ENCODE measurements around the gene AK9.
"Not testable (repeated sequence)": the region's sequence is repeated elsewhere in the genome, so short reads cannot be mapped to it uniquely, and the experiment has no call there.

Gene AK9

DNA sequence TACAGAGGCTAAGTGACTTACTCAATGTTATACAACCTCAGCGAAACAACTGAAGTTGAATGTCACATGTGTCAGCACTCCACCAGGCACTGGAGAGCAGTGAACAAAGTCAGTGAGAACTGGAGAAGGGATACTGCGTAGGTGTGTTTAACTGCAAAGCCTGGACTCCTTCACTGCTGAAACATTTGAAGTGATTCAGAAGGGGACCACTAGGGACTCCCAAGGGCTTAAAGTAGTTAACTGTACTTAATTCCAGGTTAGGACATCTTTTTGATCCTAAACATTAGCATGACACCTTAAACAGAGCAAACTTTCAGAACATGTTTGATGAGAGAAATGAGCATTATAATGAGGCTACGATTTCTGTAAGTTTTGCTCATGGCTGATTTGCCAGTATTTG is 163.0 kb downstream of the AK9 start:
- Histone ChIP-seq H3K27me3 (ENCODE audit: low read depth, low read length) (no peaks in the 10 kb centered on the region), H3K4me3 (ENCODE audit: low read depth in 1 of 2, low read length in 2 of 2) (no peak overlapping the region), H3K9me3 (ENCODE audit: control insufficient read depth in 1 of 2, low read length in 2 of 2) (peaks cover 0 to 4% of the 10 kb centered on the region in 2 donors), H3K36me3 (ENCODE audit: control insufficient read depth in 1 of 2, insufficient read depth in 2 of 2, low read length in 2 of 2) (no peaks in the 10 kb centered on the region), H3K27ac (ENCODE audit: low read length) (no peak overlapping the region), H3K4me1 (ENCODE audit: control insufficient read depth in 1 of 2, insufficient read depth in 2 of 2, low read length in 2 of 2) (peaks cover 0 to 15% of the 10 kb centered on the region in 2 donors)

- Histone ChIP-seq H3K4me3 (ENCODE audit: low read depth in 1 of 2, low read length in 2 of 2) (no peak overlapping the region), H3K36me3 (ENCODE audit: control insufficient read depth in 1 of 2, insufficient read depth in 2 of 2, low read length in 2 of 2) (no peaks in the 10 kb centered on the region), H3K27ac (ENCODE audit: low read length) (no peak overlapping the region), H3K9me3 (ENCODE audit: control insufficient read depth in 1 of 2, low read length in 2 of 2) (peaks cover 0 to 4% of the 10 kb centered on the region in 2 donors), H3K27me3 (ENCODE audit: low read depth, low read length) (no peaks in the 10 kb centered on the region), H3K4me1 (ENCODE audit: control insufficient read depth in 1 of 2, insufficient read depth in 2 of 2, low read length in 2 of 2) (peaks cover 0 to 13% of the 10 kb centered on the region in 2 donors)
Observed at GRCh38 chr6:109526905-109527628, 163.9 kb downstream of the AK9 start.

DNA sequence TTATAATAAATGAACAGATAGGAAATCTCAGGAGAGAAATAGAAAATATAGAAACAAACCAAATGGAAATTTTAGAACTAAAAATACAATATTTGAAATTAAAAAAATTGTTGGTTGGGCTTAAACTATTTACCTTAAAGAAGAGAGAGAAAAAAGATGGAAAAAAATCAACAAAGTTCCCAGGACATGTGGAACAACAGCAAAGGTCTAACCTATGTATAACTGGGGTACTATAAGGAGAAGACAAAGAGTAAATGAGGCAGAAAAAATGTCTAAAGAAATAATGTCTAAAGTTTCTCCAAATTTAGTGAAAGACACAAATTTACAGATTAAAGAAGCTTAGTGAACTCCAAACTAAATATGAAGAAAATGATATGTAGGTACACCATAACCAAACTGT is 166.9 kb downstream of the AK9 start:
- Histone ChIP-seq H3K27me3 (ENCODE audit: low read depth, low read length) (no peaks in the 10 kb centered on the region), H3K9me3 (ENCODE audit: control insufficient read depth in 1 of 2, low read length in 2 of 2) (peaks cover 0 to 4% of the 10 kb centered on the region in 2 donors)

GRCh38 chr6:109523478-109523877 is 167.5 kb downstream of the AK9 start:
- Histone ChIP-seq H3K36me3 (ENCODE audit: control insufficient read depth in 1 of 2, insufficient read depth in 2 of 2, low read length in 2 of 2) (no peaks in the 10 kb centered on the region), H3K4me1 (ENCODE audit: control insufficient read depth in 1 of 2, insufficient read depth in 2 of 2, low read length in 2 of 2) (no peaks in the 10 kb centered on the region), H3K4me3 (ENCODE audit: low read depth in 1 of 2, low read length in 2 of 2) (no peak overlapping the region), H3K9me3 (ENCODE audit: control insufficient read depth in 1 of 2, low read length in 2 of 2) (peaks cover 0 to 4% of the 10 kb centered on the region in 2 donors), H3K27me3 (ENCODE audit: low read depth, low read length) (no peaks in the 10 kb centered on the region), H3K27ac (ENCODE audit: low read length) (no peak overlapping the region)

More for the DNA sequence above, 166.9 kb downstream of the AK9 start:
- Histone ChIP-seq H3K4me1 (ENCODE audit: control insufficient read depth in 1 of 2, insufficient read depth in 2 of 2, low read length in 2 of 2) (no peaks in the 10 kb centered on the region), H3K36me3 (ENCODE audit: control insufficient read depth in 1 of 2, insufficient read depth in 2 of 2, low read length in 2 of 2) (no peaks in the 10 kb centered on the region), H3K4me3 (ENCODE audit: low read depth in 1 of 2, low read length in 2 of 2) (no peak overlapping the region), H3K27ac (ENCODE audit: low read length) (no peak overlapping the region)

DNA sequence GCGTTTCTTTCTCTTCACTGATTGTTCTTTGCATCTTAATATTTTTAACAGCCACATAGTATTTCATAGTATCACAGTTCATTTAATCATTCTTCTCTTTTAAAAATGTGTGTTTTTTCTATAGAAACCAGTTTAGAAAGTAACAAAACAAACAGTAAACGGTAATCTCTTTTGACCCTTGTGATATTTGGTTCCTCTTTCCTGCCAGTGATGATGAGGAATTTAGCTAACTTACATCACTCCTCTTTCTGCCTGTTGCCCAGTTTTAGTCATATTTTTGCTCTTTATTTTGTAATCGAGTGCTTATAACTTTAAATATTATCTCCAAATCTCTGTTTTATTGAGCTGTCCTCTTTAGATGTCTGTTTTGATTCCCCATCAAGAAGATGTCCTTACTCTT is 169.9 kb downstream of the AK9 start:
- Histone ChIP-seq H3K4me1 (ENCODE audit: control insufficient read depth in 1 of 2, insufficient read depth in 2 of 2, low read length in 2 of 2) (peaks cover 0 to under 1% of the 10 kb centered on the region in 2 donors), H3K9me3 (ENCODE audit: control insufficient read depth in 1 of 2, low read length in 2 of 2) (peaks cover 0 to 4% of the 10 kb centered on the region in 2 donors), H3K27ac (ENCODE audit: low read length) (no peak overlapping the region), H3K36me3 (ENCODE audit: control insufficient read depth in 1 of 2, insufficient read depth in 2 of 2, low read length in 2 of 2) (no peaks in the 10 kb centered on the region), H3K27me3 (ENCODE audit: low read depth, low read length) (no peaks in the 10 kb centered on the region), H3K4me3 (ENCODE audit: low read depth in 1 of 2, low read length in 2 of 2) (no peak overlapping the region)

- not testable (repeated sequence) for H3K4me1 ChIP-seq (ENCODE audit: control insufficient read depth in 1 of 2, insufficient read depth in 2 of 2, low read length in 2 of 2); H3K27ac ChIP-seq (ENCODE audit: low read length); H3K27me3 ChIP-seq (ENCODE audit: low read depth, low read length); H3K36me3 ChIP-seq (ENCODE audit: control insufficient read depth in 1 of 2, insufficient read depth in 2 of 2, low read length in 2 of 2); H3K9me3 ChIP-seq (ENCODE audit: control insufficient read depth in 1 of 2, low read length in 2 of 2); H3K4me3 ChIP-seq (ENCODE audit: low read depth in 1 of 2, low read length in 2 of 2)
Observed at GRCh38 chr6:109519647-109520046, 171.4 kb downstream of the AK9 start.

GRCh38 chr6:109516929-109517328 is 174.1 kb downstream of the AK9 start:
- H3K27me3 ChIP-seq (ENCODE audit: low read depth, low read length): no peaks in the 10 kb centered on the region
- H3K4me1 ChIP-seq (ENCODE audit: control insufficient read depth in 1 of 2, insufficient read depth in 2 of 2, low read length in 2 of 2): peaks cover 0 to 3% of the 10 kb centered on the region in 2 donors
- no peak overlapping the region for H3K4me3 ChIP-seq (ENCODE audit: low read depth in 1 of 2, low read length in 2 of 2)

GRCh38 chr6:109515781-109516409 is 175.1 kb downstream of the AK9 start:
- Histone ChIP-seq H3K27ac (ENCODE audit: low read length) (no peak overlapping the region), H3K27me3 (ENCODE audit: low read depth, low read length) (no peaks in the 10 kb centered on the region), H3K9me3 (ENCODE audit: control insufficient read depth in 1 of 2, low read length in 2 of 2) (no peaks in the 10 kb centered on the region), H3K4me1 (ENCODE audit: control insufficient read depth in 1 of 2, insufficient read depth in 2 of 2, low read length in 2 of 2) (peaks cover 0 to 3% of the 10 kb centered on the region in 2 donors), H3K36me3 (ENCODE audit: control insufficient read depth in 1 of 2, insufficient read depth in 2 of 2, low read length in 2 of 2) (peaks cover 0 to 3% of the 10 kb centered on the region in 2 donors), H3K4me3 (ENCODE audit: low read depth in 1 of 2, low read length in 2 of 2) (no peak overlapping the region)

More at GRCh38 chr6:109516929-109517328, 174.1 kb downstream of the AK9 start:
- Histone ChIP-seq H3K27ac (ENCODE audit: low read length) (no peak overlapping the region), H3K9me3 (ENCODE audit: control insufficient read depth in 1 of 2, low read length in 2 of 2) (no peaks in the 10 kb centered on the region), H3K36me3 (ENCODE audit: control insufficient read depth in 1 of 2, insufficient read depth in 2 of 2, low read length in 2 of 2) (peaks cover 0 to 3% of the 10 kb centered on the region in 2 donors)

GRCh38 chr6:109514946-109515345 is 176.1 kb downstream of the AK9 start:
- Histone ChIP-seq H3K36me3 (ENCODE audit: control insufficient read depth in 1 of 2, insufficient read depth in 2 of 2, low read length in 2 of 2) (peaks cover 0 to 3% of the 10 kb centered on the region in 2 donors), H3K4me3 (ENCODE audit: low read depth in 1 of 2, low read length in 2 of 2) (no peak overlapping the region), H3K27me3 (ENCODE audit: low read depth, low read length) (no peaks in the 10 kb centered on the region), H3K27ac (ENCODE audit: low read length) (no peak overlapping the region), H3K9me3 (ENCODE audit: control insufficient read depth in 1 of 2, low read length in 2 of 2) (no peaks in the 10 kb centered on the region), H3K4me1 (ENCODE audit: control insufficient read depth in 1 of 2, insufficient read depth in 2 of 2, low read length in 2 of 2) (peaks cover 0 to 3% of the 10 kb centered on the region in 2 donors)

DNA sequence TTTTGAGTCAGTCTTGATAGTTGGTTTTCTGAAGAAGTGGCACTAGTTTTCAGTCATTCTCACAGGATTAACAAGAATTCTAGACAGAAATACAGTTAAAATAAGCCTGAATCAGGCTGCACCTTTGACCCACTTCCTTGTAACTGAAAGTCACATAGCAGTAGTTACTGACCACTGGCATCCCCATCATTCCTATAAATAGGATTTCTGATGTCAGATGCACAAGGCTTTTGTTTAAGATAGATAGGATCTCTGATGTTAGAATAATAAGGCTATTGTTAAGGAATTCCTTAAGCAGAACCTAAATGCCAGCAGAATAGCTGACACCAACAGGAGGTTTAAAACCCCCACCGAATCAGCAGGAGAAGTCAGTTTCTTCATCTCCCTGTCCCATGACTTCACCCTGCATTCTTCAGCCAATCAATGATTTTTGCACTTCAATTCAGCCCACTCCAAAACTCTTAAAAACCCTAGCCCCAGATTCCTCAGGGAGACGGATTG is 177.4 kb downstream of the AK9 start:
- H3K27ac ChIP-seq (ENCODE audit: low read length): no peak overlapping the region
- no peaks in the 10 kb centered on the region for H3K9me3 ChIP-seq (ENCODE audit: control insufficient read depth in 1 of 2, low read length in 2 of 2)
- peaks cover 0 to 3% of the 10 kb centered on the region in 2 donors for H3K4me1 ChIP-seq (ENCODE audit: control insufficient read depth in 1 of 2, insufficient read depth in 2 of 2, low read length in 2 of 2)
- no peaks in the 10 kb centered on the region for H3K27me3 ChIP-seq (ENCODE audit: low read depth, low read length)
- no peak overlapping the region for H3K4me3 ChIP-seq (ENCODE audit: low read depth in 1 of 2, low read length in 2 of 2)
- peaks cover 0 to 3% of the 10 kb centered on the region in 2 donors for H3K36me3 ChIP-seq (ENCODE audit: control insufficient read depth in 1 of 2, insufficient read depth in 2 of 2, low read length in 2 of 2)

GRCh38 chr6:109512271-109512817 is 178.7 kb downstream of the AK9 start:
- Histone ChIP-seq H3K4me1 (ENCODE audit: control insufficient read depth in 1 of 2, insufficient read depth in 2 of 2, low read length in 2 of 2) (peaks cover 0 to 3% of the 10 kb centered on the region in 2 donors), H3K4me3 (ENCODE audit: low read depth in 1 of 2, low read length in 2 of 2) (no peak overlapping the region), H3K27ac (ENCODE audit: low read length) (no peak overlapping the region), H3K27me3 (ENCODE audit: low read depth, low read length) (no peaks in the 10 kb centered on the region), H3K36me3 (ENCODE audit: control insufficient read depth in 1 of 2, insufficient read depth in 2 of 2, low read length in 2 of 2) (peaks cover 0 to 3% of the 10 kb centered on the region in 2 donors), H3K9me3 (ENCODE audit: control insufficient read depth in 1 of 2, low read length in 2 of 2) (no peaks in the 10 kb centered on the region)

Data from muscle layer of duodenum (tissue), 2 donors.